Memory B cell (primary cell): ENCODE data around the gene MUC5B.

Source experiments
- ATAC-seq: fragments of 150-1000 bp; cut with Tn5 transposase; 2 replicates; pipeline ENCODE4 v1.10.0; 2021; ENCODE audit warnings: low read depth, mild to moderate bottlenecking, moderate library complexity
- DNase-seq, 2 donors: peaks; one replicate each; pipeline ENCODE4 v3.0.0; 2022; ENCODE audit warnings: low spot score in 2 of 2
- H3K27ac Mint-ChIP-seq: one replicate; pipeline ENCODE4 v1.8.0; 2022; ENCODE audit warnings: mild to moderate bottlenecking, moderate library complexity, mixed read lengths
- H3K27me3 Mint-ChIP-seq: one replicate; pipeline ENCODE4 v1.8.0; 2022; ENCODE audit warnings: mixed read lengths
- H3K36me3 Mint-ChIP-seq: one replicate; pipeline ENCODE4 v1.8.0; 2022; ENCODE audit warnings: mild to moderate bottlenecking, mixed read lengths
- H3K4me1 Mint-ChIP-seq: one replicate; pipeline ENCODE4 v1.8.0; 2022; ENCODE audit warnings: mixed read lengths
- H3K4me3 Mint-ChIP-seq: one replicate; pipeline ENCODE4 v1.8.0; 2022; ENCODE audit warnings: mild to moderate bottlenecking, moderate library complexity, mixed read lengths
- H3K9me3 Mint-ChIP-seq: one replicate; pipeline ENCODE4 v1.8.0; 2022; ENCODE audit warnings: mixed read lengths

The MUC5B gene

DNA sequence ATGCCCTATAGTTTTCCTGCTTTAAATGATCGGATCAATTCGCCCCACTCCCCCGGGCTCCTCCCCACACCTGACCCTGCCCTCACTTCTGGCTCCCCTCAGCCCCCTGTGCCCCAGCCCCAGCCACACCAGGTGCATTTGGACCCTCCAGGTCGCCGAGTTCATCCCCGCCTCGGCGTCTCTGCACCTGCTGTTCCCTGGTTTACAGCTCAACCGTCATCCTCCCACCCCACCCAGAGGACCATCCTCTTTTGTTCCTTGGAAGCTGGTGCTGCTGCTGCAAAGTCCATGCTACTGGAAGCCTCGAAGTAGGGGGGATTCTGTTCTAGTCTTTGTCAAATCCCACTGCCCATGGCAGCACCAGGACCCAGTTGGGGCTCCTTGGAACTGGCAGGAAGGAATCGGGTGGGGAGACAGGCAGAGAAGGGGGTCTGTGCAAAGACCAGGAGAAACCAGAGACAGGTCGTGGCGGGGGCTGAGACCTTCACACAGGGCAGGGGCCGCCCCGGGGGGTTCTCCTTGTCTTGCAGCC lies 4.5 kb upstream of the MUC5B start:
- Mint-ChIP-seq H3K9me3 (peaks cover 14% of the 10 kb centered on the region), H3K27ac (no peak overlapping the region), H3K27me3 (peaks cover 11% of the 10 kb centered on the region), H3K4me3 (no peak overlapping the region), H3K4me1 (no peaks in the 10 kb centered on the region), H3K36me3 (no peaks in the 10 kb centered on the region)
- DNase-seq (no peak), ATAC-seq (no peak)

DNA sequence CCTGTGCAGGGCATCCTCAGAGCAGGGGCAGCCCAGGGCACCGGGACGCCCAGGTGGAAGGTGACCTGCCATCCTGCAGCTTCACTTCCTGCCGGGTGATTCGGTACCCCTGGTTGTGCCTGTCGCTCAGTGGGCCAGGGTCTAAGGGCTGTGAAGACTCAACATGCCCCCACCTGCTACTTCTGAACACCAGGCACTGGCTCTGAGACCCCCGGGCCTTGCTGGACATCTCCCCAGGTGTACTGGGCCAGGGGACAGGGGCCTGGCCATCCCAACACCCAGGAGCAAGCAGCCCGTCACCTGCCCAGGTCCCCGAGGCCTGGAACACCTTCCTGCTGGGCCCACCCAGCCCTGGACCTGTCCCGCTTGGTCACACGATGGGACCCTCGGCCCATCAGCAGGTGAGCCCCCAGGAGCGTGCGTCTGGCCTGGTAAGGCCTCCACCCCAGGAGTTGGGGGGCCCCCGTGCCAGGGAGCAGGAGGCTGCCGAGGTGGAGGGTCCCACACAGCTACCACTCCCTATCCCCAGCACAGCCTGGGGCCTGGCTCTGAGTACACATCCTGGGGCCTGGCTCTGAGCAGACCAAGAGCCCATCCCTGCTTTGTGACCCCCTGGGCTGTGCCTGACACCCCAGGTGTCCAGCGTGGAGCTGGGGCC lies 3.9 kb upstream of the MUC5B start:
- DNase-seq (no peak), ATAC-seq (no peak)
- Mint-ChIP-seq H3K9me3 (peaks cover 10% of the 10 kb centered on the region), H3K36me3 (no peaks in the 10 kb centered on the region), H3K4me1 (no peaks in the 10 kb centered on the region), H3K4me3 (no peak overlapping the region), H3K27ac (no peak overlapping the region), H3K27me3 (peaks cover 11% of the 10 kb centered on the region)

DNA sequence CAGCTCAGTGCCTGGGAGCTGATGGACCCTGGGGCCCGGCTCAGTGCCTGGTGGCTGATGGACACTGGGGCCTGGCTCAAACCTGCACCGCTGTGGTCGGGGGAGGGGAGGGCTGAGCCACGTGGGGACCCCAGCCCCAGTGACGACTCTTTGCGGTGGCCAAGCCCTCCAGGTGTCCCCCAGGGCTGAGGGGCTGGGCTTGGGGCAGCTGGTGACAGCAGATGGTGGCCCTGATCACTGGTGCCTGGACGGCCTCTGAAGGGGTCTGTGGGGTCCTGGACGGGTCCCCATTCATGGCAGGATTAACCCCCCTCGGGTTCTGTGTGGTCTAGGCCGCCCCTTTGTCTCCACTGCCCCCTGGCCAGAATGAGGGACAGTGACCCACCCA lies 3.4 kb upstream of the MUC5B start:
- no peak overlapping the region for H3K27ac Mint-ChIP-seq
- ATAC-seq, result no peak
- peaks cover 11% of the 10 kb centered on the region for H3K27me3 Mint-ChIP-seq
- no peak for DNase-seq
- H3K4me3 Mint-ChIP-seq, result no peak overlapping the region
- no peaks in the 10 kb centered on the region for H3K36me3 Mint-ChIP-seq
- no peaks in the 10 kb centered on the region for H3K4me1 Mint-ChIP-seq
- H3K9me3 Mint-ChIP-seq, result peaks cover 6% of the 10 kb centered on the region

DNA sequence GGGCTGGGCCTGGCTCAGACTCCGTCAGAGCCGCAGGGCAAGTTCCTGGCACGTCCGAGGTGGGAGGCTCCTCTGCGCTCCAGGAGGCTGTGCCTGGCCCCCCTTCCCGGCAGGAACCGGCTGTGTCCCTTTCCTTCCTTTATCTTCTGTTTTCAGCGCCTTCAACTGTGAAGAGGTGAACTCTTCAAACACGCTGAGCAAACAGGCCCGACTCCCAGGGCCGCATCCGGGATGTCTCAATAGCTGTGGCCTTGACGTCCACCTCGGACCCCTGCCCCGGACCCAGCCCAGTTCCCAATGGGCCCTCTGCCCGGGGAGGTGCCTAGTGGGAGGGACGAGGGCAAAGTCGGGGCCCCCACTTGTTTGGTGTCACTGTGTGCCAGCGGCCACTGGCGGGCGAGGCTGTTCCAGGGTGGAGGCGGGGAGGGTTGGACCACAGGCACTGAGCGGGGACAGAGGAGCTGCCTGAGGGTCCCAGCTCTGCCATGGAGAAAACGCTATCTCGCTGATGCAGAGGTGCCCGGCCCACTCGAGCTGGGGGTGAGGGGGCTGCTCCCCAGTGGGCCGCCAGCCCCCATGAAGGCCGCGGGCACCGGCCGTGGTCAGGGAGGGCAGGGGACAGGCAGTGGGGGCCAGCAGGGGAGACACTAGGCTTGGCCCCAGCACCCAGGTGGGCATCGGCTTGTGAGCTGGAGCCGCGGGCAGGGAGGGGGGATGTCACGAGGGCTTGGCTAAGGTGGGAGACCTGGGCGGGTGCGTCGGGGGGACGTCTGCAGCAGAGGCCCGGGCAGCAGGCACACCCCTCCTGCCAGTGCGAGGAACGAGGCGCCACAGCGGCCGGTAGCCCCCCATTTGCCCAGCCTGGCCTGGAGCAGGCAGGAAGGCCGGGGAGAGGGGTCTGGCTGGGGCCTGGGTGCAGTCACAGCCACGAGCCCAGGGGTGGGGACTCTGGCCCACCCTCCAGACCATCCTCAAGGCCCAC lies 2.7 kb upstream of the MUC5B start:
- H3K27me3 Mint-ChIP-seq, result peaks cover 11% of the 10 kb centered on the region
- ATAC-seq, result no peak
- no peak overlapping the region for H3K27ac Mint-ChIP-seq
- DNase-seq, result no peak
- peaks cover 3% of the 10 kb centered on the region for H3K9me3 Mint-ChIP-seq
- no peaks in the 10 kb centered on the region for H3K4me1 Mint-ChIP-seq
- H3K4me3 Mint-ChIP-seq, result no peak overlapping the region
- H3K36me3 Mint-ChIP-seq, result no peaks in the 10 kb centered on the region

DNA sequence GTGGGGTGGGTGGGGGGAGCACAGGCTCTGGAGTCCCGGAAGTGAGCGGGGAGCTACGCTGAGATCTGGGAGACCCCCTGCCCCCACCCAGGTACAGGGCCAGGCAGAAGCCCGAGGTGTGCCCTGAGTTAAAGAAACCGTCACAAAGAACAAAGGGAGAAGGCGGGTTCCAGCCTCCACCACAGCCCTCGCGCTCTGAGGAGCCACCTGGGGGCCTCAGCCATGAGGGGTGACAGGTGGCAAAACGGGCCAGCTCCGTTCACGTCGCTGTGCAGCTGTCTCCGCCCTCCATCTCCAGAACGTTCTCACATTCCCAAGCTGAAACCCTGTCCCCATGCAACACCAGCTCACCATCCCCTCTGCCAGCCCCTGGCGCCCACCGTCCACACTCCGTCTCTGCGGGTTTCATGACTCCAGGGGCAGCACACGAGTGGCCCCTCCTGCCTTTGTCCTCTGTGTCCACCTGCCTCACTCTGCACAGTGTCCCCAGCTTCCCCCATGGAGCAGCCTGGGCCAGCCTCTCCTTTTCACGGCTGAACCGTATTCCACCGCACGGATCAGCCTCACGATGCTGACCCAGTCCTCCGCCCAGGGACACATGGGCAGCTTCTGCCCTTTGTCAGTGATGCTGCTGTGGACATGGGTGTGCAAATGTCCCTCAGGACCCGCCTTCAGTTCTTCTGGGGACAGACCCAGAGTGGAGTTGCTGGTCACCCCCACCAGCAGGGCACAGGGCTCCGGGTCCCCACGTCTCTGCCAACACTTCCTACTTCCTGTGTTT lies 1.7 kb upstream of the MUC5B start:
- ATAC-seq (no peak), DNase-seq (no peak)
- H3K4me1 Mint-ChIP-seq, result no peaks in the 10 kb centered on the region
- H3K36me3 Mint-ChIP-seq, result no peaks in the 10 kb centered on the region
- peaks cover 3% of the 10 kb centered on the region for H3K9me3 Mint-ChIP-seq
- H3K27me3 Mint-ChIP-seq, result peaks cover 11% of the 10 kb centered on the region
- H3K4me3 Mint-ChIP-seq, result no peak overlapping the region
- H3K27ac Mint-ChIP-seq, result no peak overlapping the region

DNA sequence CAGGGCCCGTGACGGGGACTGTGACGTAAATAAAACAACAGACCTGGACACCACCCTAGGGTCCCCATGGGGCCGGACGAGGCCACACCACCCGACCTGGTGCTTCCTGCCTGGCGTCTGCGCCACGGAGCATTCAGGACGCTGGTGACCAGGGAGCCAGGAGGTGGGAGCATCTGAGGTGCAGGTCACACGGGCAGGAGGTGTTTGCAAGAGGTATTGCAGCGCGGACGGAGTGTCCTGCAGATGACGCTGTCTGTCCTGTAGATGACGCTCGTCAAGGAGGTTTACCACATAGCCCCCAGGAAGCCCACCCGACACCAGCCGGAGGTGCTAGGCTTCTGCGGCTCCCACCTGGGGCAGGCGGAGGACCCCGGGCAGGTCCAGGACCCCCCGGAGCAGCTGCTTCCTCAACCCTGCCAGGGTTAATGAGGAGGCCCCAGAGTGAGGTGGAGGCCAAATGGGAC lies 986 bp upstream of the MUC5B start:
- Mint-ChIP-seq H3K27ac (no peak overlapping the region), H3K4me1 (no peaks in the 10 kb centered on the region), H3K4me3 (no peak overlapping the region), H3K9me3 (peaks cover 2% of the 10 kb centered on the region), H3K27me3 (peaks cover 12% of the 10 kb centered on the region), H3K36me3 (no peaks in the 10 kb centered on the region)
- DNase-seq (no peak), ATAC-seq (no peak)

DNA sequence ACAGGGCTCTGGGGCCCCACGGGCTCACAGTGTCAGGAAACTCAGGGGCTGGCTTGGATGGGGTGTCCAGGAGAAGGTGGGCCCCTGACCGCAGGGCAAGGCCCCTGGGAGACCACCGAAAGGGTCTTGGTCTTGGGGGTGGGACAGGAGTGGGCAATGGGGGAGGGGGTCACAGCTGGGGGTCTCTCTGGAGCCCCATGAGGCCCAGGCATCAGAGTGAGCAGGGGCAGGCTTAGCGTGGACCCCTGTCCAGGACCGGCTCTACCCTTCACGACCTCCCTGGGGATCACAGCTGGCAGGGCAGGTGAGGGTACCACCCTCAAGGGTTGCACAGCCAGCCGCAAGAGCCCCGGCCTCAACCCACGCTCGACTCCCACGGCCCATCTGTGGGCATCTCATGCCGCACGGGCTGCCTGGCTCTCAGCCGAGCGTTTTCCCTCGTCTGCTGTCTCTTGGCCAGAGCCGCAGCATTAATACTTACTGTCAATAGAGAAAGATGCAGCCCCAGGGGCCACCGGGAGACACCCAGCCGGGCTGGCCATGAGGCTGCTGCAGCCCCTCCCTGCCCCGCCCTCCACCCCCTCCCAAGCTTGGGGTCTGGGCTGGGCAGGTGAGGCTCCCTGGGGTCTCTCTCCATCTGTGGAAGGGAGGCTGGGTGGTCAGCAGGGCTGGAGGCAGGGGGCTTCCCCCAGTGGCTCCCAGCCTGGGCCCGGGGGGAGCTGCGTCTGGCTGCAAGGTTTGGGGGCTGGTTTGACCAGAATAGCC lies 662 bp downstream of the MUC5B start:
- ATAC-seq (no peak), DNase-seq (no peak)
- no peak overlapping the region for H3K27ac Mint-ChIP-seq
- H3K4me1 Mint-ChIP-seq, result no peaks in the 10 kb centered on the region
- H3K36me3 Mint-ChIP-seq, result no peaks in the 10 kb centered on the region
- peaks cover 8% of the 10 kb centered on the region for H3K27me3 Mint-ChIP-seq
- H3K4me3 Mint-ChIP-seq, result no peak overlapping the region
- H3K9me3 Mint-ChIP-seq, result no peaks in the 10 kb centered on the region

DNA sequence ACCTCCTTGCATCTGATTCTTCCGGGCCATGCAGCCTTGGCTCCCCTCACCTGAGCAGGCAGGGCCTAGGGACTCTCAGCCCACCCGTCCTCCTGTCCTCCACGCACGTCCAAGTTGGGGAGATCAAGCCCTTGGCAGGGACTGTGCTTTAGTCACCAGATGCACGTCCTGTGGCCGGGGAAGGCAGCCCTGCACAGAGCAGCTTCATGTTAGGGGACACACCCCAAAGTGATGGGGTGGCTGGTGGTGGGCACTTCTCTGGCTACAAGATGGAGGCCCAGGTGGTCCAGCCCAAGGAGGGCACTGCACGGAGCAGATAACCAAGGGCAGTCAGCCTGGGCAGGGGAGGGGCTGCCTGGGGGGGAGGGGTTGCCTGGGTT lies 1.2 kb downstream of the MUC5B start:
- ATAC-seq (no peak), DNase-seq (no peak)
- no peaks in the 10 kb centered on the region for H3K4me1 Mint-ChIP-seq
- no peak overlapping the region for H3K27ac Mint-ChIP-seq
- no peak overlapping the region for H3K4me3 Mint-ChIP-seq
- H3K9me3 Mint-ChIP-seq, result no peaks in the 10 kb centered on the region
- H3K36me3 Mint-ChIP-seq, result no peaks in the 10 kb centered on the region
- peaks cover 8% of the 10 kb centered on the region for H3K27me3 Mint-ChIP-seq

DNA sequence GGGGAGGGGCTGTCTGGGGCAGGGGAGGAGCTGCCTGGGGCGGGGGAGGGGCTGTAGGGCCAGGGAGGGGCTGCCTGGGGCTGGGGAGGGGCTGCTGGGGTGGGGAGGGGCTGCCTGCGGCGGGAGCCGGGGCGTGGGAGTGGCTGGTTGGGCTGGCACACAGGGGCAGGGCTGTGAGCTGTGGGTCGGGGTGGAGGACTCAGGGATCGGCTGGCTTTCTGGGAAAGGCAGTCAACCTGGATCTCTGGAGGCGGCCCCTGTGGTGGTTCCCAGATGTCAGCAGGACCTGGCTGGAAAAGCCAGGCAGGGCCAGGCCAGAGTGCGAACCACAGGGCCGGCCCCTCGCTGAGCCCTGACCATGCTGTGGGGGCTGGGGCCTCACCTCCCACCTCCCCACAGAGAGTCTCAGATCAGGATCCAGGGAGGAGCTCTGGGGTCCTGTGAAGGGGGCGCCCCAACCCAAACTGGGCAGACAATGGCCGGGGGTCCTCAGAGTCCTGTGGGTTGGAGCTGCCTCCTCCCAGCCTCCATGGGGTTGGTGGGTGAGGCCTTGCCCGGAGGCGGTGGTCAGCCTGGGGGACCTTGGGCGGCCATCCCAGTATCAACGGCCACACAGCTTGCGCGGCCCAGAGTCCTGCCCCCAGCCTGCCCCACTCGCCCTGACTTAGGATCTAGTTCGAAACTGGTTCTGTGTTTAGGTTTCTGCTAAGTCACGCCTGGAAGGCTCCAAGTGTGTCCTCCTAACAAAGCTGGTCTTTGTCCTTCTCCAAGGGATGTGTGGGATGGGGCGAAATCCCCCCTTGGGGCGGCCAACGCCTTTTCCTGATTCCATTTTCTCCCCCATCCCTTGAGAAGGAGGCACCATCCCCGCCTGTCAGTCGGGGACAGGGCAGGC lies 1.9 kb downstream of the MUC5B start:
- no peaks in the 10 kb centered on the region for H3K9me3 Mint-ChIP-seq
- no peaks in the 10 kb centered on the region for H3K4me1 Mint-ChIP-seq
- DNase-seq (no peak), ATAC-seq (no peak)
- no peak overlapping the region for H3K4me3 Mint-ChIP-seq
- H3K27ac Mint-ChIP-seq, result no peak overlapping the region
- H3K27me3 Mint-ChIP-seq, result peaks cover 8% of the 10 kb centered on the region
- no peaks in the 10 kb centered on the region for H3K36me3 Mint-ChIP-seq

DNA sequence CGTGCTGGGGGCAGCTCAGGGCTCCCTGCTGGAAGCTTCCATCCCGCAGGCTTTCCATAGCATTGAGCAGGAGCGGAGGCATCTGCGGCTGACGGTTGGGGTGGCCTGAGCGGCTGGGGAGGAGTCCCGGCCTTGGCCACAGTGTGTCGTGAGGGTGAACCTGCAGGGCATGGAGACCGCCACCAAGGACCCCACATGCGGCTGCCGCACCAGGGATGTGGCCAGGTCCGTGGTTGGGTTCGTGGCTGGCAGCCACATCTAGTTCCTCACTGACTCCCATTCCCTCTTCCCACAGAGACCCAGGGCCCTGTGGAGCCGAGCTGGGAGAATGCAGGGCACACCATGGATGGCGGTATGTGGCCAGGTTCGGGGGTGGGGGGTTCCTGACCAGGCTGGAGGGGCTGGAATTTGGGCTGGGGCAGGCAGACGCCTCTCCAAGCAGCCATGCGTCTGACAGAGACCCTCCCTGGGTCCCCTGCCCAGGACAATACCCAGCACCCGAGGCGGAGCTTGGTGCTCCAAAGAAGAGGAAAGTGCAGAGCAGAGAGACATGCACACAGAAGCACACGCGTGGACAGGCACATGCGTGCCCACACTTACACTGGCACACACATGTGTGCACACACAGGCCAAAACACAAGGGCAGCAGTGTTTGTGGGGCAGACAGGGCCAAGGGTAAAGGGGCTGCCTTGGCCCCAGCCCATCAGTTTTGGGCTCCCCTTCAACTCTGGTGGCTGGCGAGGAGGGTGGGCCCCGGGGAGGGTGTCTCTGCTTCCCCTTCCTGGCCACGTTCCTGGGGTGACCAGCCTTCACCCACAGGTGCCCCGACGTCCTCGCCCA lies 2.7 kb downstream of the MUC5B start:
- no peaks in the 10 kb centered on the region for H3K4me1 Mint-ChIP-seq
- H3K27ac Mint-ChIP-seq, result no peak overlapping the region
- H3K9me3 Mint-ChIP-seq, result no peaks in the 10 kb centered on the region
- no peaks in the 10 kb centered on the region for H3K36me3 Mint-ChIP-seq
- no peak overlapping the region for H3K4me3 Mint-ChIP-seq
- ATAC-seq (no peak), DNase-seq (no peak)
- peaks cover 8% of the 10 kb centered on the region for H3K27me3 Mint-ChIP-seq

DNA sequence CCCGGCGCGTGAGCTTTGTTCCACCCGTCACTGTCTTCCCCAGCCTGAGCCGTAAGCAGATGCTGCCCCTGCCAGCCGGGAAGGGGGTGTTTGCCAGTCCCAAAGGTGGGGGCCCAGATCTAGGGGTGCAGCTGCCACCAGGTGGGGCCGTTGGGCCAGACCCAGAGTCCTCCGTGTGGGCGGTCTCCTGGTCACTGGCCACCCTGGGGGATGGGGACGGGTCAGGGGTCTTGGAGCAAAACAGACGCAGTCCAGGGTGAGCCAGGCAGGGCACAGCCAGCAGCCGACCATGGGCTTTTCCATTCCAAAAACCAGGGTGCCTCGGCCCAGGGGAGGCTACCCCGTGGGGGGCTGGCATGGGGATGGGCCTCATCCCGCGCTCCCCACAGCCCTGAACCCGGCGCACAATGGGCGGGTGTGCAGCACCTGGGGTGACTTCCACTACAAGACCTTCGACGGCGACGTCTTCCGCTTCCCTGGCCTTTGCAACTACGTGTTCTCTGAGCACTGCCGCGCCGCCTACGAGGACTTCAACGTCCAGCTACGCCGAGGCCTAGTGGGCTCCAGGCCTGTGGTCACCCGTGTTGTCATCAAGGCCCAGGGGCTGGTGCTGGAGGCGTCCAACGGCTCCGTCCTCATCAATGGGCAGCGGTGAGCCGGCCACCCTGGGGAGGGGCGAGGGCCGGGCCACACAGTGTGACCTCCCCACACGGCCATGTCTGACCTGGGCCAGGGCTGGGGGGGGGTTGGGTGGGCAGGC lies 3.5 kb downstream of the MUC5B start:
- no peaks in the 10 kb centered on the region for H3K4me1 Mint-ChIP-seq
- no peak overlapping the region for H3K4me3 Mint-ChIP-seq
- DNase-seq, result no peak

More for the DNA sequence above, 3.5 kb downstream of the MUC5B start:
- Mint-ChIP-seq H3K36me3 (no peaks in the 10 kb centered on the region), H3K27ac (no peak overlapping the region), H3K27me3 (peaks cover 6% of the 10 kb centered on the region), H3K9me3 (no peaks in the 10 kb centered on the region)
- ATAC-seq, result no peak
